Islet of Langerhans (tissue), 1 donor: ENCODE data around the gene C2orf72.
"Not testable (repeated sequence)": the region's sequence is repeated elsewhere in the genome, so short reads cannot be mapped to it uniquely, and the experiment has no call there.

ENCODE experiments used
- FAIRE-seq: peaks from one replicate; lab custom pipeline; 2011; peaks lifted over from hg19 to GRCh38; lab: Jason Lieb, UNC

The C2orf72 gene

DNA sequence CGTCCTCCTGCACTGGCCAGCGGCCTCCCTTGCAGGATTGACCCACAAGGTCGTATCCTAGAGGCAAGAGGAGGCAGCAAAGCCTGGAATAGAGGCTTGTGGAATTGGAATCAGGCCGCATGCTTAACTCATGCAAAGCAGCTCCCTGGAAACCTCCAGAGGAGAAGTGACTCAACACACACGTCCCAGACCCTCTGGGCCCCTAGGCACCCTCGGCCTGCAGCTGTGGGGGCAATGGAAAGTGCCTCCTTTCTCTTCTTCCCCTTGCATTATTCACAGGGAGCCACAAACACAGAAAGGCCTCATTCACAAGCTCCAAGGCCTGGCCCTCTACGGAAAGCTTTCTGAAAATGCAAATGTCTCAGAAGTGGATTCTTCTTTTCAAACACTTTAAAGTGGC, 21.8 kb upstream of the C2orf72 start:
- no peak for FAIRE-seq

GRCh38 chr2:231015926-231016325, 21.4 kb upstream of the C2orf72 start:
- no peak for FAIRE-seq

DNA sequence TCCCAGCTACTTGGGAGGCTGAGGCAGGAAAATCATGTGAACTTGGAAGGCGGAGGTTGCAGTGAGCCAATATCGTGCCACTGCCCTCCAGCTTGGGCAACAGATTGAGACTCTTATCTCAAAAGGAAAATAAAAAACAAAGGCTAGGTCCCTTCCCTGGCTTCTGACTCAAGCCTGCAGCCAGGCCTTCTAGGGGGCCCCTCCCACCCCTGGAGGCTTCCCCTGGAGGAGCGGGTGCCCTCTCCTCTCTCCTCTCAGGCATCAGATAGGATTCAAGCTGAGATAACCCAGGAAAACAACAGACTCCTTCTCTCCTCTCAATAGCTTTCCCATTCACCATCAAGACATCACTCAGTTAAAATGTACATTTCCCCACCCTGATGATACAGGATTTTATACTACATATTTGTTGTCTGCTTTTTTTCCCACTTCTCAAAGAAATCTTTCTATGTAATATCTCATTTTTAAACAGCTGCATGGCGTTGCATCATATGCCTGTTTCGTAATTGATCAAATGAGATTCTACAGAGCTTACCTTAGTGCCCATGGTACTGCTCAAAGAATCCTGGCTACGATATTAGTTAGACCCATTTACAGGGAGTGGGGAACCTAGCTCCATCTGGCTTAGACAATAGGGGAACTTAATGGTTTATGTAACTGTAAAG, 20.6 kb upstream of the C2orf72 start:
- no peak for FAIRE-seq

DNA sequence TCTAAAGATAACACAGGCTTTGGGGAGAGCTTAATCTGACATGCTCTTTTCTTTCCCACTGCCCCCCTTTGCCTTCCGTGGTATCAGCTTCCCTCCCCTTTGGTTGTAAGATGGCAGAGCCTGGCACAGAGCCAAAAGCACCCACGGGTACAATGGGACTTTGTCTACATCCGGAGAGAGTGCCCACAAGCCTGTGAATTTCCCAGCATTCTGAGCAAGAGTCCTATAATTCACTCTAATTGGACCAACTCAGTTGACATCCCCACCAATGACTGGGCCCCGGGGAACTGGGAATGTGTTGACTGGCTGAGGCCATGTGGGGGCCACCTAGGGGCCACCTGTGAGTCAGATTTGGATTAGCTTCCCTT, 20.1 kb upstream of the C2orf72 start:
- FAIRE-seq: no peak

DNA sequence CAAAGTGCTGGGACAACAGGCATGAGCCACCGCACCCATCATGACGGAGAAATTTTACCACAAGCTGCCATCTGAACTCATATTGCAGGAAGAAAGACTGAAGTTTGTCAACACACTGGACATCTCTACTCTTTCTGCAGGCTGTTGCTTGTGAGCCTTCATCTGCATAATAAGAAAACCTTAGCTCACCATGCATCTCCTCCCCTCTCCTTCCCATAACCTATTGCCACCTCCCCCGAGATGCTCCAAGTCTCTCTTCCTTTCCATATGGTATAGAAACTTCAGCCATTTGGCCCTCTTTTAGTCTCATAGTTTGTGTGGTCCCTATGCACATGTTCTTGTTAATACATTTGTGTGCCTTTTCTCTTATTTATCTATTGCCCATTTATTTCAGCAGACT, 19.1 kb upstream of the C2orf72 start:
- no peak for FAIRE-seq

- not testable (repeated sequence) for FAIRE-seq
Observed at GRCh38 chr2:231025059-231025458, 12.3 kb upstream of the C2orf72 start.

DNA sequence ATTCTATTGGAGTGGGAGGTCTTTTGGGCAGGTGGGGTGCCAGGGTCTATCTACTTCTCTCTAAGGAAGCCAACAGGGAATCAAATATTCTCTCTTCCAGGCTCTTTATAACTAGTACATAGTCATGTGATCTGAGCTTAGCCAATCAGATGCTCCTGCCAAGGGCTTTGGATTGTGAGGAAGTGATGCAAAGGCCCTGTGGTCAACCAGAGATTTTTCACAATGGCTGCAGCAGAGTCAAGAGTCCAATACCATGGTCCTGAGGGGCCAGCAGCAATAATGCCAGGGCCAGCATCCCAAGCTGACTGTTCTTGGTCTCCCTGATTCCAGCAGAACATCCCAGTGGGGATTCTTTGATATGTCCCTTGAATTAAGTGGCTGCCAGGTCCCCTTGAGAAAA, 8.4 kb upstream of the C2orf72 start:
- FAIRE-seq: no peak

- no peak for FAIRE-seq
Observed at GRCh38 chr2:231029563-231029962, 7.8 kb upstream of the C2orf72 start.

- FAIRE-seq: no peak
Observed at GRCh38 chr2:231030725-231031124, 6.6 kb upstream of the C2orf72 start.

DNA sequence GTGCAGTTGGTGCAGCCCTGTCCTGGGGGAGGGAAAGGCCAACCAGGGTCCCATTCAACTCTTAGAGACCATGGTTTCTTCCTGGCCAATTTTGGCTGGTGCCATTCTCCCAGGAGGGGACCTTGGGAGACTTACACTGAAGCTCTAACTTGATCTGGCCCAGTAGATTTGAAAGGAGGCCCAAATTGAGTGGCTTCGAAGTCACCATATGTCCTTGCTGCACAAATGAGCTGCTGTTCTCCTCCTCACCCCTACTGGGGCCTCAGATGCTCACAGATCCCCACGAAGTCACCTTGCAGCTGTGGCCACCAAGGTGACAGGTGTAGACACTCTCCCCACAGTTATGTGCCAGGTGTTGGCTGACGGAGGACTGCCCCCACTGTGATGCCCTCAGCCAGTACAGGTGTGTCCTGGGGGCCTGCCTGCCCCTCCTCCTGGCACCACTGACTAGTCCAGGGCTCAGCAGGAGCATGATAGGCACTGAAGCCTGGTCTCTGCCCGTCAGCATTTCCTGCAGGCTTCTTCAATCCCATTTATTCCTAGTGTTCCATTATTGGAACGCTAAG, 4.7 kb upstream of the C2orf72 start:
- FAIRE-seq: no peak

- no peak for FAIRE-seq
Observed at GRCh38 chr2:231033147-231034132, 3.9 kb upstream of the C2orf72 start.

GRCh38 chr2:231034291-231034882, 2.9 kb upstream of the C2orf72 start:
- no peak for FAIRE-seq

GRCh38 chr2:231036131-231036530, 1.2 kb upstream of the C2orf72 start:
- no peak for FAIRE-seq

GRCh38 chr2:231036578-231037106, 681 bp upstream of the C2orf72 start:
- FAIRE-seq: no peak

- no peak for FAIRE-seq
Observed at GRCh38 chr2:231037731-231038482, 584 bp downstream of the C2orf72 start.

DNA sequence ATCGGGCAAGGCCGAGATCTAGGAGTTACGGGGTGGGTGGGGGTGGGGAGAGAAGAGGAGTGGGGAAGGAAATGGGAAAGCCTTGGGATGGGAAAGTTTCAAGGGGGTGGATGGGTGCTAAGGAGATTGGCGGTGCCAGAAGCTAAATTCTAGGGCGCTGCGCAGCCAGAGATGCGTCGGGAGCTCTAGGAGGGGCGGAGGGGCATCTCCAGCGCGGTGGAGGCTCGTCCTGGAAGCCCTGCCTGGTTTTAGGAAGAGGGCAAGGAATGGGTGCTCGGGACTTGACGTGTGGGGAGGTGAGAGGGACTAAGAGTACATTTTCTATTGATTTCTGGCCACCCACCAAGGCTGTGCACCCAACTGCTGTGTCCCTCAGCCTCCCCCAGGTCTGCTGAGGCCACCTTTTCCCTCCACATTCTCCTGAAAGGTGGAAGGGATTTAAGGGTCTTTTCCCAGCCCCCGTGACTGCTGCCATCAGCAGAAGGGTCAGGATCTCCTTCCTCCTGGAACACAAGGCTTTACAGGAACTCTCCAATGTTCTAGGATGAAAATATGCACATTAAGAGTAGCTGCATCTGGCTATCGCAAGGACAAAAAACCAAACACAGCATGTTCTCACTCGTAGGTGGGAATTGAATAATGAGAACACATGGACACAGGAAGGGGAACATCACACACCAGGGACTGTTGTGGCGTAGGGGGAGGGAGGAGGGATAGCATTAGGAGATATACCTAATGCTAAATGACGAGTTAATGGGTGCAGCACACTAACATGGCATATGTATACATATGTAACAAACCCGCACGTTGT, 1.4 kb downstream of the C2orf72 start:
- FAIRE-seq: no peak

DNA sequence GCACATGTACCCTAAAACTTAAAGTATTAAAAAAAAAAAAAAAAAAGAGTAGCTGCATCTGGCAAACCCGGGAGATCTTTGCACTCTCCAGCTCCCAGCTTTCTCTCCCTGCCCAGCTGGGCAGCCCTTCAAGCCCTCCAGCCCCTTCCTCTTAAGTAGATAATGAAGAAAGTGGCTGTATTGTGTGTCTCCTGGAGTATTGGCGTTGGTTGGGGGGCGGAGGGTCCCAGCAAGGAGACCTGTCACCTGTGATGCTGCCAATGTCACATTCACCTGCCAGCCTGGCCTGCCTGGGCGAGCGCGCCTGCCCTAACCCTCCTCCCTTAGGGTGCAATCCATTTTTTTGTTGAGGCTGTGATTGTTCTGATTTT, 2.0 kb downstream of the C2orf72 start:
- no peak for FAIRE-seq

DNA sequence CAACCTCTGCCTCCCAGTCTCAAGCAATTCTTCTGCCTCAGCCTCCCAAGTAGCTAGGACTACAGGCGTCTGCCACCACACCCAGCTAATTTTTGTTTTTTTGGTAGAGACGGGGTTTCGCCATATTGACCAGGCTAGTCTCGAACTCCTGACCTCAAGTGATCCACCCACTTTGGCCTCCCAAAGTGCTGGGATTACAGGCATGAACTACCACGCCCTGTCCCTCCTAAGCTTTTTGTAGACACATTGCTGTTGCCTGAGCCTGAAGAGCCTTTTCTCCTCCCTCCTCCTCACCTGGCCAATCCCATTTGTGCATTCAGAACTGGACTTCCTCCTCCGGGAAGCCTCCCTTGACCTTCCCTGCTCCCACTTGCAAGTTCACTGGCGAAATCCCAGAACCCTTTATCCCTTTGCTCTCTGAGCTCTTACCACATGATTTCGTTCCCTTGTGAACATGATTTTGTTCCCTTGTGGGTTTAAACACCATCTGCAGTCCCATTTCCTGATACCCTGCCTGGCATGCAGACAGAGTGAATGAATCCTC, 2.6 kb downstream of the C2orf72 start:
- no peak for FAIRE-seq

DNA sequence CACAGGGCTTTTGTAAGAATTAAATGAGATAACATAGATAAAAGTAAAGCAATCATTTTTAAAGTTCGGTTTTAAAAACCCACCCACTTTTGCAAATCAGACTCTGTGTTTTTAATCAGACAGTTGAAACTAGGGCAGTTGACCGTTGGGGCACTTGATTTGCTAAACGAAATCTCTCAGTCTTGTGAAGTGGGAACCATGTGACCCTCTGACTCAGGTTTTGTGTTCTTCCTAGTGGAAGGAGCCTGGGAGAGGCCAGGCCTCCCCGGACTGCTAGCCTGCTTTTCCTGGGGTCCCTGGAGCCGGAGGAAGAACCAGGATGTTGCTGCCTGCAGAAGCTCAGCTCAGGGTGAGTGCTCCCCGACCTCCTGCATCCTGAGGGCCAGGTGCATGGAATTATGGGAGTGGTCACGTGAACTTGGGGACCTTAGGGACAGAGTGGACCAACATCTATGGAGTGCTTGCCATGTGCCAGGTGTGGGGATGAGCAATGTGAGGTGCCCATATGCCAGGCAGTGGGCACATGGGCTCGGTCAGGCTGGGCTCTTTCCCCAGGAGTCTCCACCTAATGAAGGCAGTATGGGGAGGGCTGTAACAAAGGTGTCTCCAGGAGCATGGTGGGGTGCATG, 3.9 kb downstream of the C2orf72 start:
- no peak for FAIRE-seq

DNA sequence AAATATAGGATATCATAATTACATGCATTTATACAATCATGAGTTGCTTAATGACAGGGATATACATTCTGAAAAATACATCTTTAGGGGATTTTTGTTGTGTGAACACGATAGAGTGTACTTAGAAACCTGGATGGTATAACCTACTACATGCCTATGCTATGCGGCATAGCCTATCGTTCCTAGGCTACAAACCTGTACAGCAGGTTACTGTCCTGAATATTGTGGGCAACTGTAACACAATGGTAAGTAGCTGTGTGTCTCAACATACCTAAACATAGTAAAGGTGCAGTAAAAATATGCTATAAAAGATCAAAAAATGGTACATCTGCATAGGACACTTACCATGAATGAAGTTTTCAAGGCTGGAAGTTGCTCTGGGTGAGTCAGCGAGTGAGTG, 6.5 kb downstream of the C2orf72 start:
- no peak for FAIRE-seq
